HG03558 (cell line): ENCODE measurements around the gene IFNGR2.
"Not testable (repeated sequence)": the region's sequence is repeated elsewhere in the genome, so short reads cannot be mapped to it uniquely, and the experiment has no call there.

ENCODE experiments used
- ATAC-seq: cut with Tn5 transposase; IDR thresholded peaks from one replicate; pipeline ENCODE4 v1.9.1; 2021; ENCODE audit warnings: moderate number of reproducible peaks; ENCODE audit not compliant: unreplicated experiment; ENCODE audit errors: extremely low read depth

IFNGR2 gene

DNA sequence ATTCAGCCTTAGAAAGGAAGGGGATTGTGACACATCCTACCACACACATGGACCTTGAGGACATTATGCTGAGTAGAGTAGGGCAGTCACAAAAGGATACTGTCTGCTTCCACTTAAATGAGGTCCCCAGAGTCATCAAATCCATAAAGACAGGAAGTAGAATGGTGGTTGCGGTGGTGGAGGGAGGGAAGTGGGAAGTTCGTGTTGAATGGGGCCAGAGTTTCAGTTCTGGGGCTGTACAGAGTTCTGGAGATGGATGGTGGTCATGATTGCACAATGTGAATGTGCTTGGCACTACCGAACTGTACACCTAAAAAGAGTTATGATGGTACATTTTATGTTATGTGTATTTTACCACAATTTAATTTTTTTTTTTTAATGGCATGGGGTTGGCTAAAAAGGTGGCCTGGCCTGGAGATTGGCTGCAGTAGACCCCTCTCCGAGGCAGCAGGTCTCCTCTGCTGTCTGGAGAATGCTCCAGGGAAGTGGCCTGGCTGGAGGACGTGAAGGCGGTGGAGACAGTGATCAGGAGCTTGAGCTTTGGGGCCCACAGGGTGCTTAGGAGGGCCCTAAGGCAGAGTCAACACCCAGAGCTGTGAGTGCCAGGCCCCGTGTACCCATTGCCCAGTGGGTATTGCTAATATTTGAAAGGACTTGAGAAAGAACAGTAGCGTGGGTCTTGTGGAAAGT is 30.4 kb downstream of the IFNGR2 start:
- ATAC-seq = no peak

GRCh38 chr21:33434770-33435360 is 31.7 kb downstream of the IFNGR2 start:
- ATAC-seq = peak; percentile 79

GRCh38 chr21:33437140-33437539 is 33.9 kb downstream of the IFNGR2 start:
- no peak for ATAC-seq

- no peak for ATAC-seq
These were observed 38.6 kb downstream of the IFNGR2 start for GRCh38 chr21:33441489-33442477.

DNA sequence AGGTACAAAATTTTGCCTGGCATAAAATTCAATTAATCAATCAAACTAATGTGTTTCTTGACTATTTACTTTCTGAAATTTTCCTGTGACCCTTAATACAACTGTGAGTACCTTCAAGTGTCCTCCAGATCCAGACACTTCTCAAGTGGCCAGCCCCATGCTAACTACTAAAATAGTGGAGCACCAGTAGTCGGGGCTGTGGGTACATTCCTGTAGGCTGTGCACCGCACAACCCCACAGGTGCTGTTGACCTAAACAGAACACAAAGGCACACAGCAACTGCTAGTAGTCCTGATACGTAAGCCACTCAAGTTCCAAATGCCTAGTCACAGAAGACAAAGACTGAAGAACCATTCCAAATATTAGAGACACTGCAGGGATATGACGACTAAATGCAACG is 40.0 kb downstream of the IFNGR2 start:
- ATAC-seq = no peak

- no peak for ATAC-seq
These were observed 41.3 kb downstream of the IFNGR2 start for GRCh38 chr21:33444499-33444898.

- not testable (repeated sequence) for ATAC-seq
These were observed 43.4 kb downstream of the IFNGR2 start for GRCh38 chr21:33446620-33447019.

- ATAC-seq = no peak
These were observed 46.4 kb downstream of the IFNGR2 start for GRCh38 chr21:33449616-33450015.

DNA sequence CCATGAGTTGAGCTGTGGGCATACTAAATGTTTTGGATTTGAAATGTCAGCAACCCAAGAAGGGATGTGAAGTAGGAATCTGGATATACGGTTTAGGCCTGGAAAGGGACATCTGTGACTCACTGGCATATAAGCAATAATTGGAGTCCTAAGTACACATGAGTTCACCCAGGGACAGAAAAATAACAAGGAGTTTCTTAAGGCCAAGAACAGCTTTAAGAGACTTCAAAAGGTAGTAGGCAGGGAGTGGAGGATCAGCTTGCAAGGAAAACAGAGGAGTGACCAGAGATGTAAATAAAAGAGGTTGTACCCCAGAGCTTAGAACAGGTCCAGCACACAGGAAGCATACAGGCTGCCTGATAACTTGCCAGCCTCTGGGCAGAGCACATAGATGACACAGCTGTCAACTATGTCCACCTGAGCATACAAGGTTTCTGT is 48.4 kb downstream of the IFNGR2 start:
- no peak for ATAC-seq

DNA sequence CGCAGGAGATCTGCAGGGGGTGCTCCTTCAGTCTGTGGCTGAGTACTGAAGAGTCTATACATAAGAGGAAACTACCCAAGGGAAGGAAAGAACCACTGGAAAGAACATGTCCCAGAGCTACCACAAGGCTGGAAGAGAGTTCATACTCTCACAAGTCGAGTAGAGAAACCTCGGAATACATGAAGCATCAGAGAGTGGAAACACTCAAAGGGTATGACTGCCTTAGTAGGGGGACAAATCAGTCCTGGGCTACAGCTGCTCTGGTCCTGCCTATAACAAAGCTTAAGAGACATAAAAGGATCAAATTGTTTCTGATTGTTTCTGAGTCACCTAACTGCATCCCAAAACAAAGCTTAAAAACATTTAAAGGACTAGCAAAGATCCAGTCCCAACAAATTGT is 49.1 kb downstream of the IFNGR2 start:
- ATAC-seq = no peak

- ATAC-seq = no peak
These were observed 52.7 kb downstream of the IFNGR2 start for GRCh38 chr21:33455686-33456446.

GRCh38 chr21:33458861-33459260 is 55.6 kb downstream of the IFNGR2 start:
- ATAC-seq = no peak

DNA sequence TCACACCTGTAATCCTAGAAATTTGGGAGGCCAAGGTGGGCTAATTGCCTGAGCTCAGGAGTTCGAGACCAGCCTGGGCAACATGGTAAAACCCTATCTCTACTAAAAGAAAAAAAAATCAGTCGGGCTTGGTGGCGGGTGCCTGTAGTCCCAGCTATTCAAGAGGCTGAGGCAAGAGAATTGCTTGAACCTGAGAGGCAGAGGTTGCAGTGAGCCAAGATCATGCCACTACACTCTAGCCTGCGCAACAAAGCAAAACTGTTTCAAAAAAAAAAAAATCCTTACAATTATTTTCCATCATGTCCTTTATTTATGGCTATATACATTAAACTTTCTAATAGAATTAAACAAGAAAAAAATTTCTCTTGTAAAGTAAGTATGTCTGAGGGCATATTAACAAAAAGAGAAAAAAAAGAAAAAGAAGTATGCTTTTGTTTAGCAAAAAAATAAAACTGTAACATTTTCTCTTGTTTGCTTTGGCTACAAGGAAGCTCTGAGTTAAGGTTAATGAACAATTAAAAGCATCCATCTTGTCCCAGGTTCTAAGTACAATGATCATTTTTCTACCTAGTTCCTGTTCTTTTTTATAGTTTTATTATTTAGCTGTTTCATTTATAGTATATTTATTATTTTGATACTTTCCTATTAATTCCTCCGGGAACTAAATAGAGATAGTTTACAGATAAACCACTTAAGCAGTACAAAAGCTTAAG is 58.5 kb downstream of the IFNGR2 start:
- ATAC-seq = no peak

- not testable (repeated sequence) for ATAC-seq
These were observed 66.0 kb downstream of the IFNGR2 start for GRCh38 chr21:33469183-33469582.

- ATAC-seq = no peak
These were observed 67.5 kb downstream of the IFNGR2 start for GRCh38 chr21:33470701-33471100.

DNA sequence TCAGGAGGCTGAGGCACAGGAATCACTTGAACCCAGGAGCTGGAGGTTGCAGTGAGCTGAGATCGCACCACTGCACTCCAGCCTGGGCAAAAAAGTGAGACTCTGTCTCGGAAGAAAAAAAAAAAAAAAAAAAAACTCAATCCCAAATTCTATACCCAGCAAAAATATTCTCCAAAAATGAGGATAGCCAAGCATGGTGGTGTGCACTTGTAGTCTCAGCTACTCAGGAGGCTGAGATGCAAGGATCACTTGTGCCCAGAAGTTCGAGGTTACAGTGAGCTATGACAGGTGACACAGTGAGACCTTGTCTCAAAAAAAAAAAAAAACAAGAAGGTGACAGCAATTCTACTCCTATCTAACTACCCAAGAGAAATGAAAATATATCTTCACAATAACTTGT is 70.1 kb downstream of the IFNGR2 start:
- no peak for ATAC-seq

- ATAC-seq = no peak
These were observed 73.9 kb downstream of the IFNGR2 start for GRCh38 chr21:33477066-33477465.

DNA sequence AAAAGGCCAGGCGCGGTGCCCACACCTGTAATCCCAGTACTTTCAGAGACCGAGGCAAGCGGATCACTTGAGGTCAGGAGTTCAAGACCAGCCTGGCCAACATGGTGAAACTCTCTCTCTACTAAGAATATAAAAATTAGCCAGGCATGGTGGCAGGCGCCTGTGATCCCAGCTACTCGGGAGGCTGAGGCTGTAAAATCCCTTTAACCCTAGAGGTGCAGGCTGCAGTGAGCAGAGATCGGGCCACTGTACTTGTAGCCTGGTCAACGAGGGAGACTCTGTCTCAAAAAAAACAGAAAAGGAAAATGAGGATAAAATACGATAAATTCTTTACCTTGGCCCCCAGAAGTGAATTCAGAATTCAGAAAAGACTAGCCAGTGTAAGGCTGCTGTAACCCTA is 75.0 kb downstream of the IFNGR2 start:
- no peak for ATAC-seq

GRCh38 chr21:33478935-33479678 is 75.9 kb downstream of the IFNGR2 start:
- ATAC-seq = peak; percentile 12
